Right ventricle myocardium inferior (tissue), 1 donor: ENCODE measurements around the gene SEC22A. TPM values are rescaled to one million over a fixed set of nuclear protein-coding genes. Genes with fewer than 3 reads are reported as not detected.

Experiments
- ATAC-seq: fragments of 200-7000 bp; cut with Tn5 transposase; one replicate; pipeline ENCODE4 v1.9.1; 2020; ENCODE audit warnings: mild to moderate bottlenecking, moderate library complexity
- DNase-seq: peaks from one replicate; pipeline ENCODE4 v3.0.0; 2021; ENCODE audit errors: missing footprints
- intact Hi-C: fragments of 100-400 bp; cut with DNase I; formaldehyde crosslinking; loops from one replicate; pipeline ENCODE4 v1.11.0; 2022
- total RNA-seq: library from RNA; stranded (reverse); fragmentation: NEBNext Ultra II Directional; extraction: Animal tissue kit (Norgen Biotek cat#: 25700); gene quantifications from one replicate; pipeline ENCODE4 v1.2.1, GENCODE V29; 2021
- donor health status: DM: no; HTN: yes; CAD: no; lungs with severe emphysema.

The SEC22A gene
- total RNA-seq, 1 donor from 2014 or later: 14.6 TPM

DNA sequence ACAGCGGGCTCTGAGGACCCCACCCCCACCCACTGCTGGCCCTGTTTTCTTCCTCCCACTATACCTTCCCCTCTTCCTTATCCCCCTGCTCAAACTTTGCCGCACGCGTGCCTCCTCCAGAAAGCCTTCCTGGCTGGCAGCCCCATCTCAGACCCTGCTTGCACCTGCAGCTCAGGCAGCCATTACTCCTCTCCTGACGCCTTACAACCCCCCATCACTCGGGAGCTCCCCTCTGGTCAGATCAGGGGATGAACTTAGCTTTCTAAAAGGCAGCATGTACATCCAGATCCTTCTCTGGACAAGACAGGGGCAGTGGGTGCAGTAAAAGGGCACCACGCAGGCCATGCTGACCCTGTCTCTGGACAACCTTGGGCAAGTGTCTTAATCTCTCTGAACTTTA is 94.5 kb downstream of the SEC22A start:
- intact Hi-C loops: no loop called here
- ATAC-seq (no peak), DNase-seq (no peak)

DNA sequence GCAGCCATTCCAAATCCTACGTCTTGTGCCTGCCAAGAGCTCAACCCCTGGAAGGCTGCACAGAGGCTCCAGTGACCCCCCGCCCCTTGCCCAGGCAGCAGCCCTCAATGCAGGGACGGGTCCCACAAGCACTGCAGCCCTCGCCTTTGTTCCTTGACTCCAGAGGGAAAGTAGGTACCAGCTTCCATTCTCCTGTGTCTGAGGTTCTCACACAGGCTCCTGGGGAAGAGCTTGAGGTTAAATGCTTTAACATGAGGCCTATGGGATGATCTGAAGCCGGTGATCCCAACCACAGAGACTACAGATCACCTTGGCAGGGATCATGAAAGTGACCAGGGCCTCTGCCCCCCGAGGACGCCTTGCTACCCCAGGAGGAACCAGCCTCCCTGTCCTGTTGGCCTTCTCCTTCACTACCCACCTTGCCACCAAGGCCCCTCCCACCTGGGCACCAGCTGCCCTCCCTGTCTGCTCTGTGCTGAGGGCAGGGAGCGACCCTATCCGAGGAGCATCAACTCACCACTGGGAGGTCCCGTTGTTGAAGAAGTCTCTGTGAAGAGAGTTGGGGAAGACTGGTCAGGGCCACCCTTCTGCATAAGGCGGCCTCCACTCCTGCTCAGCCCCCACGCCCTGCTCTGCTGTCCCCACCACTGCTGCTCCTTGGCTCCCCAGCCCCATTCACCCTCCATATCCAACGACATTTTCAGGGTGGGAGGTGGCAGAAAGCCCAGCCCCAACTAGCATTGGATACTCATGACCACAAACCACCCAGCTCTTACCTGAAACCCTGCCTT is 95.3 kb downstream of the SEC22A start:
- intact Hi-C loops: no loop called here
- no peak for DNase-seq

DNA sequence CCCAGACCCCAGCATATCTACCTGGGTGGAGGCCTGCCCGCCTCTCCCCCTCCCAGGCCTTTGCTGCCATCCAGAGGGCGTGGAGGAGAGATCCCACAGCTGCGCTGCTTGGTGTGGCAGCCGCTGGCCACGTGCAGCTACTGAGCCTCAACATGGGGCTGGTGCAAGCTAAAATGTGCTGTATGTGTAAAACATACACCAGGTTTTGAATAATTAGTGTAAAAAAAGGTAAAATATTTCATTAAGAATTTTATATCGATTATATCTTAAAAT is 95.8 kb downstream of the SEC22A start:
- ATAC-seq (no peak), DNase-seq (no peak)
- intact Hi-C loops: no loop called here

More for the DNA sequence above, 95.3 kb downstream of the SEC22A start:
- ATAC-seq: no peak

DNA sequence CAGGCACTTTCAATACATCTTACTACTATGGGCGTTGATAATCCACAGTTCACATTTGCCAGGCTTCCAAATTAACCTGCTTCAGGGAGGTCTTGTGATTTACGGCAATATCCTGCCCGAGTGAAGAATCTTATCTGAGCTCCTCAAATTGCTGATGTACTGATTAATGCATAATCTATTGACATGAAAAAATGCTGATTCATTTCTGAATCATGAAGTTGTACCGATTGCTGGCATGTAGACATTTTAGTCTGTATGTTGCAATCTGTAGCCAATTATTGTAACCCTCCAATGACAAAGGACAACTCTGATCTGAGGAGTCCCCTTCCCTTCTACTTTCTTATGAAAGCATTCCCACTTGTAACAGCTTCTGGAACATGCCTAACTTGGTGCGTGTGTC is 97.2 kb downstream of the SEC22A start:
- no peak for ATAC-seq
- intact Hi-C loops: no loop called here
- no peak for DNase-seq

DNA sequence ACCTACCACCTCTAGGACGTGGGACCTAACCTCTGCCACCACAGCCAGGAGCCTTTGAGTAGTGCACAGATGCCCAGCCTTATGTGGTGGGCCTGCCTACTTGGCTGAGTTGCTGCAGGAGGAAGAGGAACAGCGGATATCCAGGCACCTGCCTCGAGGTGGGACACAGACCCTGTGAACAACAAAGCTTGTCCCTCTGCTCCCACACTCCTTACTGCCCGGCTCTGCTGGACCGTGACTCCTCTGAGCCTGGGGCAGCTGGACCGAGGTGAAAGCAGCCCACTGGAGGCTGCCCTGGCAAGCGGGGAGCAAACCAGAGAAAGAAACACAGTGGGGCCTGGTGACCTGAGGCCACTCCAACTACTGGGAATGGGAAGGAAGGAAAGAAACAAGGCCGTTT is 97.8 kb downstream of the SEC22A start:
- intact Hi-C loops: no loop called here
- ATAC-seq (no peak), DNase-seq (no peak)

DNA sequence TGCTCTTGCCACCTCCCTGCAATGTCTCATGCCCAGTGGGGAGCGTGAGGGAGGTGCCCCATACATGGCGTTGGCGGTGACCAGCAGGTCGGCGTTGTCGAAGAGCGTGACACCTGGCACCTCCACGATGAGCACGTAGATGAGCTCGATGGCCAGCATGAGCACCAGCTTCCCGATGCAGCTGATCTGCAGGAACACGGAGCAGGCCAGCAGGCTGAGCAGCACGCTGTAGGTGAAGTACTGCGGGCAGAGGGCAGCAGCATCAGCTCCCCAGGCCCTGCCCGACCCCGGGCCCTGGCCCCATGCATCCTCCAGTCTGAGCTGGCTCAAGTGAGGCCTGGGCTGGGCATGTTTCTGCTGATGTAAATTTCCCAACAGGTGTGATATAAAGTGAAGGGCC is 98.3 kb downstream of the SEC22A start:
- ATAC-seq (no peak), DNase-seq (no peak)
- intact Hi-C loops: no loop called here

DNA sequence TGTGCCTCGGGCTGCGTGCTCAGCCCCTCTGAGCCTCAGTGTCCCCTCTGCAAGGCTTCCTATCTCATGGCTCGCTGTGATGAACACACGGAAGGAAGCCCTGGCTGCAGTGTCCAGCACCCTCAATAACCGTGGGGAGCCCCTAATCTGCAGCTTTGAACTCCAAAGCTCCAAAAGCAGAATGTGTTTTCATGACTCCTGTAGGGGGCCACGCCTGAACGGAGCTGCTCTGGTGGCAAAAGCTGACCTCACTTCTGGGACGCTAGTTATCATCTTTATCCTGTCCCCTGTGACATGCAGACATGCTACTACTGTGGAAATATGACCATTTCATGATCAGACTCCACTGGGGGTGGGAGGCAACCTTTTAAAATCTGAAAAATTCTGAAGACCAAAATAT is 98.8 kb downstream of the SEC22A start:
- intact Hi-C loops: no loop called here
- ATAC-seq: no peak
- no peak for DNase-seq

DNA sequence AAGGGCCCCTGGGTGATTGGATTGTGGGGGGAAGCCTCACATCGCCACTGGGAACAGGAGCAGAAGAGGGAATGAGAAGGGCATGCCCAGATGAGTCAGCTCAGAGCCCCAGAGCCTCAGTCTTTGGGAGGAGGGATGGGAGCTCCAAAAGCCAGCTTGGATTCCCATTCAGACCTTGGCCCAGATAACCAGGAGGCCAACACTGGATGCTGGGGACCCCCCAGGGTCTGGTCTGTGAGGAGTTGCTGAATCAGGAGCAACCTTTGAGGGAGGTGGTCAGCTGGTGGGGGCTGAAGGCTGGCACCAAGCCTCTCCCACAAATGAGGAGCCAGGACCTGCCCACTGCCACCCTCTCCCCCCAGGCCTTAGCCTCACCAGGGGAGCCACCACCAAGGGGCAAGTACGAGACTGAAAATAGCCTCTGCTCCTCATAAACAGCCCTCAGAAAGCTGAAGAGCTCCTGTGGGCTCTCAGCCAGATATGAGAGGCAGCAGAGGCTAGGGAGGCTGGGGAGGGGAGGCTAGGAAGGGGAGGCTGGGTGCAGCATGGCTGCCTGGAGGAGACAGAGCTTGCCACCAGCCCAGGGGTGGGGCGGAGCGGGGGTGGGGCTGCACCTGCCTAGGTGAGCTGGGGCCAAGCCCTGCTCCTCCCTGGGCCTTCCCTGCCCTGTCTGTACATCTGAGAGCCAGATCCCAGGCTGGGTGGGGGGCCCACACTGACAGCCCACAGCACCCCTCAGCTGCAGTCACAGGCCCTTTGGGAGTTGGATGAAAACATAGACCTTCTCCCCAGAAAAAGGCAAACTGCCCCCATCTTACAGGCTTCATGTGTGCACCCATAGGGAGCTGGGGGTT is 99.8 kb downstream of the SEC22A start:
- DNase-seq (no peak), ATAC-seq (no peak)
- intact Hi-C loops: no loop called here

DNA sequence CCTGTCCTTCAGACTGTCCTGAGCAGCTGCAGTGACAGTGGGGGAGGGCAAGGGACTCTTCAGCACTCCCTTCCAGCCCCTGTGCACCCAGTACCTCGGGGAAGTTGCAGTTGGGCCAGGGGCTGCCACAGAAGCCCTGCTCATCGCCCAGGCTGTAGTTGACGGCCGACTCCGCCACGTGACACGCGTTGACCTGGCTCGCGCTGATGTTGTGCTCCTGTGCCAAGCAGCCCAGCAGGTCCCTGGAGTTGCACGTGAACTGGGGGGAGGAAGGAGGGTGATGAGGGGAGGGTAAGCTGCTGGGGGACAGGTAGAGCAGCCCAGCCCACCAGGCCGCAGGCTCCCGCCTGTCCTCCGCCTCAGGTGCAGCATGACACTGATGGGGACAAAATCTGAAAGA is 101.2 kb downstream of the SEC22A start:
- DNase-seq (no peak), ATAC-seq (no peak)
- intact Hi-C loops: no loop called here

DNA sequence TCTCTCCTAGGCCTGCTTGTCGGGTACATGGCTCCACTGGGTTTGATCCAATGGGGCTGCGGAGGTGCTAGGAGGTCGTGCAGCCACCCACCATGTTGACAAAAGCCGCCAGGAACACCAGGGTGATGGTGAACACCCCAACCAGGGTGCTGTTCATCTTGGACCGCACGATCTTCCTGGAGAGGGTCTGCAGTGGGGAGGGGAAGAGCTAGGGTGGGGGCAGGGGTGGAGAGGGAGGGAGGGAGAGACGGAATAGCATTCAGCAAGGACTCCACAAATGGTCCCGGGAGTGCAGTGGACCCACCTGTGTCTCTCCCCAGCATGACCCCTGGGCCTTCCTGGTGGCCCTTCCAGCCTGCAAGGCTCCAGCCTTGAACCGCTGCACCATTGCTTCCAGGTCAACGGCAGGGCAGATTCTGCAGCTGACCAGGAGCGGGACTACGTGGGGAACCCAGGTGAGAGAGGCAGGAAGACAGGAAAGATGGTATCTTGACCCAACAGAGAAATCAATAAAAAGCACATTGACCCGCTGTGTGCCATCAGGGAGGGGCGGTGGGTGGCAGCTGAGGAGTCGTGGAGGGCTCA is 102.3 kb downstream of the SEC22A start:
- intact Hi-C loops: no loop called here
- no peak for ATAC-seq

DNA sequence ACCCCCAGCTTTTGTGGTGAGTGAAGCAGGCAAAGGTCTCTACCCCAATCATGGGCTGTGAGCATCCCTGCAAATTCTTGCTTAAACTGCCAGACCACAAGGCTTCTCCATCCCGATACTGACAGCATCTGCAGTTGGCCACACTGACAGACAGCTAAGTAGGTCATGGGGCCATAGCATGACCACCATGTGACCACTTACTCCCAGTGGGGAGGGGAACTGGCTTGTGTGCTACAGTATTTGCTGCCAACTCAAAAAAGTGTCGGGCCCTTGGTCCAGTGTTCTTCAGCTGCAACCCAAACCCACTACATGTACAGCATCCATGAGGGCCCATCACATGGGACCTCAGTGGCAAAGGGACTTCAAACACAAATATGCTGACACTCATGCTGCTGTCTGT is 103.4 kb downstream of the SEC22A start:
- DNase-seq: no peak
- intact Hi-C loops: no loop called here
- ATAC-seq: no peak

More for the DNA sequence above, 102.3 kb downstream of the SEC22A start:
- no peak for DNase-seq

DNA sequence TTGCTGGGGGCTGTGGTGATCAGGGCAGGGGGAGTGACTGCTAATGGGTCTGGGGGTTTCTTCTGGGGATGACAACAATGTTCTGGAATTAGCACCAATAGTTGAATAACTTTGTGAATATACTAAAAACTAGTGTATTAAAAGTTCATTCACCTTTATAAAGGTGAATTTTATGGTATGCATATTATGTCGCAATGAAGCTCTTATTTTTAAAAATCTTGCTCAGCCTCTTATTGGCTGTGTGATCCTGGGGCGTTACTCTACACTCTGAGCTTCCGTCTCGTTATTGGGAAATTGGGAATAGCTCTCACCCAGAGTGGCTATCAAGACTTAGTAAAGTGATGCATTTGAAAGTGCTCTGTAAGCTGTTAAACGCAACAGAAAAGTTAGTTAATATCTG is 105.3 kb downstream of the SEC22A start:
- intact Hi-C loops: no loop called here
- no peak for ATAC-seq
- DNase-seq: no peak

DNA sequence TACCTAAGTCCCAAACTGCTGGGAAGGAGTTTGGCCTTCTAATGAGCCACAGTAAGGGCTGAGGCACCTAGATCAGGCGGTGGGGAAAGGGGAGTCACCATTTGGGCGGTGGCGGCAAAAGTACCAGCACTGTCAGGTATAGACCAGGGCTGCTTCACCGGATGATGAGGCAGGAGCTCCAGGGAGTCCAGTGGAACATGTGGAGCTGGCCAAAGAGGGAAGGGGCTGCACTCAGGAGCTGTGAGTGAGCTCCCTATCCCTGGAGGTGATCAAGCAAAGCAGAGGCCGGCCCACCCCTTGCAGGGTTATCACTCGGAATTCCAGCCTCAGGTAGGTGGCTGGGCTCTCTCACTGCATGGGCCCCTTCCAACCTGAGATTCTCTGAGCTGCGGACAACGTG is 108.4 kb downstream of the SEC22A start:
- DNase-seq (peak; percentile 56), ATAC-seq (no peak)
- intact Hi-C loops: no loop called here

DNA sequence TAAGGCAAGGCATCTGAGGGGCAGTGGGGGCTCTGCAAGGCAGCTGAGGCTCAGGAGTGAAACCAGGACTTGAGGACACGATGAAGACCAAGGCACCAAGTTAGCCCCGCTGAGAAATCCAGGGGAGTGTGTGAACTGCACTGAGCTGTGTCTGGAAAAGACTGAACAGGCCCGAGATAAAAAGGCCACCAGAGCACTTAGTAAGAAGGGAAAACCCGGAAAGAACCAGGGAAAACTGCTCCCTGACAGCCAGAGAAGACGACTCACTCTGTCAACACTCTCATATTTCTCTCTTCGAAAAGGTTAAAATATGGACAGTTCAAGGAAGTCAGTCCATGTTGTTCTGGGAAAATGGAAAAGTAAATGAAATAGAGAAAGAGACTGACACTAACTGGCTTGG is 109.0 kb downstream of the SEC22A start:
- intact Hi-C loops: no loop called here
- ATAC-seq (no peak), DNase-seq (no peak)

DNA sequence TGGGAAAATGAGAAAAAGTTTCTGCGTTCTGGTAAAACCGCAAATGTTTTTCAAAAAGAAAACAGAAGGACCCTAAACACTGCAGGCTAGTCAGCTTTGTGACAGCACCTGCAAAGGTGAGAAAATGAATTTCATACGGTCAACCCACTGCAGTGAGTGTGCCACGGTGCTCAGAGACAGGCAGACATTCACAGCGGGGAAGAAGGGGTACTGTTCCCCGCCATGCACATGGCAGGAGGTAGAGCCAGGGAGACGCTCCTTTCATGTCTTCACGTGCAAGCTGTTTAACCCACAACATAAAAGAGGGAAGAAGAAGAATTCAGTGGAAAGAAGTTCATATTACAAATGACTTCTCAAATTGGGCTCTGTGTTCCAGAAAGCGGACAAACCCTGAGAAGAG is 109.5 kb downstream of the SEC22A start:
- intact Hi-C loops: no loop called here
- no peak for ATAC-seq
- no peak for DNase-seq

DNA sequence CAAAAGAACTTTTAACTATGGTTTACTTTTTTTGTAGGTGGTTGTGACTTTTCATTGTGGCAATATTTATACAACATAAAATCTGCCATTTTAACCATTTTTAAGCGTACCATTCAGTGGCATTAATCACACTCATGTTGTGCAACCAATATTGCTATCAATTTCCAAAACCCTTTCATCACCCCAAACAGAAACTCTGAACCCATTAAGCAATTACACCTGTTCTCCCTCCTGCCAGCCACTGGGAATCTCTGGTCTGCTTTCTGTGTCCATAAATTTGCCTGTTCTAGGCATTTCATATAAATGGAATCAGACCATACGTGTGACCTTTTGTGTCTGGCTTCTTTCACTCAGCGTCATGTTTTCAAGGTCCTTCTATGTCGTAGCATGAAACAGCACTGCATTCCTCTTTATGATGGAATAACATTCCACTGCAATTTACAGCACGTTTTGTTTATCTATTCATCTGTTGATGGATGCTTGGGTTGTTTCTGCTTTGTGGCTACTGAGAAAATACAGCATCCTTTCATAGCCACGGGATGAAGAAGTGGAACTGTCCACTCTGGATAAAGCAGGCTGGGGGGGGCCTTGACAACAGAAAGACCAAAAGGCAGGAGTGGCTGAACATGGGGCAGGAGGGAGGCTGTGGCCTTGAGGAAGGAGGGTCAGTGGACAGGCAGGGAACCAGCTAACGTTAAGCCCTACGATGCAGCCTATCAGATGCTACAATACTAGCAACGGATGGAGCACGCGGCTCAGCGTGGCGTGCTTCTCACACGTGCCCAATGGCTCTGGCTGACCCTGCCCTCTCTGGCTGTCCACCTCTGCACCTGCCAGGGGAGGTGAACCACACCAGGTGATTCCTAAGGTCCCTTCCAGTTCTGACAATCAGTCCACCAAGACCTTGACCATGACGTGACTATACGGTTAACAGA is 110.9 kb downstream of the SEC22A start:
- intact Hi-C loops: no loop called here
- DNase-seq: no peak
- no peak for ATAC-seq

DNA sequence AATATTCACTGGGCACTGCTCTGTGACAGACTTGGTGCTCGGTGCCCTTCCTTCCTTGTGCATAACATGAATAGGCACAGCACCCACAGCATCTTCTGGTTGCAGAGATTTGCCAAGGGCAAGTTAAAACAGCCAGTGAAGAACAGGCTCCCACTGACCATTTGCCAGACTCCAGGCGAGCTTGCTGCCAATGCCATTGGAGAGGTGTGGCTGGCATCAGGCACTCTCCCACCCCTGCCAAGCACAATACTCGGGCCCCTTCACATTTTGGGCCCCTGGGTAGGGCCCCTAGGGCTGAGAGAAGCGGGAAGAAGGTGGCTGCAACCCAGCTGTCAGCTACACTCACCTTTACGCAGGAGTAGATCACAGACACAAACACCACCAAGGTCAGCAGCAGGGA is 112.1 kb downstream of the SEC22A start:
- intact Hi-C loops: no loop called here
- DNase-seq: peak; percentile 59
- ATAC-seq: peak; percentile 52

DNA sequence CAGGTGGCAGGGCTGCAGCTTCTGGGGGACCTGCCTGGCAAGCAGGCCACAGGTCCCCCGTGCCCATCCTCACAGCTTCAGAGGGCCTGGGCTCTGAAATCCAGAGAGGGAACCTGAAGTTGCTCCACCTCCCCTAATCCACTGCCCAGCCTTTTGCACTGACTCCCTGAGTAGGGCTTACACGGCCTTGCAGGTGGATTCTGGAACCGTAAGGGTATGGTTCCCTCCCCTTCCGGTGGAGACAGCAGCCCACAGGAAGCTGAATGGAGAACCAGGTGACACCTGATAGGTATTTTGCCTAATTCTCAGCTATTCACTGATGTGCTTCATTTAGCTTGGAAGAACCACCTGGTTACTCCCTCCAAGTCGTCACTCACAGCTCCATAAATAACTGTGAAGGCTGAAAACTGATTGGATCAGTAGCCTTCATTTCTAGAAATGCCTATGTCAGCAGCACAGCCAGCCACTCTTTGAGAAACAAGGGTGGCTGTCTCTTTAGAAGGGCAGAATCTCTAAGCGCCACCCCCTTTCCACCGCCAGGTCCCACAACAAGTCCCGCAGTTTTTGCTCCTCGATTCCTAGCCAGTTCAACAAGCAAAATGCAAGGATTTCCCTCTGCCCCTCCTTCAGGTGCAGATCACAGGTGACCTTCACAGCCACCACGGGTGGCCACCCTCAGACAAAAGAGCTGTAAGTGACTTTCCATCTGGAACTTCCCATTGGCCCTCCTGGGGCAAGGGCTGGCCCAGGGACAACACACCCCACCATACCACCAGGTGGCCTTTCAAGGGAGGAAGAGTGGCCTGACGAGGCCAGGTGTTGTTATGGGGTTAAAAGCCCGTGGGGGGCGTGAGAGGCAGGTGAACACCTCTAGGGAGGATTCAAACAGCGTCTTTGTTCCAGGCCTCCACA is 112.9 kb downstream of the SEC22A start:
- DNase-seq (peak; percentile 64), ATAC-seq (peak; percentile 13)
- intact Hi-C loops: no loop called here
